ENCODE measurements around the gene HP1BP3.

The HP1BP3 gene

DNA sequence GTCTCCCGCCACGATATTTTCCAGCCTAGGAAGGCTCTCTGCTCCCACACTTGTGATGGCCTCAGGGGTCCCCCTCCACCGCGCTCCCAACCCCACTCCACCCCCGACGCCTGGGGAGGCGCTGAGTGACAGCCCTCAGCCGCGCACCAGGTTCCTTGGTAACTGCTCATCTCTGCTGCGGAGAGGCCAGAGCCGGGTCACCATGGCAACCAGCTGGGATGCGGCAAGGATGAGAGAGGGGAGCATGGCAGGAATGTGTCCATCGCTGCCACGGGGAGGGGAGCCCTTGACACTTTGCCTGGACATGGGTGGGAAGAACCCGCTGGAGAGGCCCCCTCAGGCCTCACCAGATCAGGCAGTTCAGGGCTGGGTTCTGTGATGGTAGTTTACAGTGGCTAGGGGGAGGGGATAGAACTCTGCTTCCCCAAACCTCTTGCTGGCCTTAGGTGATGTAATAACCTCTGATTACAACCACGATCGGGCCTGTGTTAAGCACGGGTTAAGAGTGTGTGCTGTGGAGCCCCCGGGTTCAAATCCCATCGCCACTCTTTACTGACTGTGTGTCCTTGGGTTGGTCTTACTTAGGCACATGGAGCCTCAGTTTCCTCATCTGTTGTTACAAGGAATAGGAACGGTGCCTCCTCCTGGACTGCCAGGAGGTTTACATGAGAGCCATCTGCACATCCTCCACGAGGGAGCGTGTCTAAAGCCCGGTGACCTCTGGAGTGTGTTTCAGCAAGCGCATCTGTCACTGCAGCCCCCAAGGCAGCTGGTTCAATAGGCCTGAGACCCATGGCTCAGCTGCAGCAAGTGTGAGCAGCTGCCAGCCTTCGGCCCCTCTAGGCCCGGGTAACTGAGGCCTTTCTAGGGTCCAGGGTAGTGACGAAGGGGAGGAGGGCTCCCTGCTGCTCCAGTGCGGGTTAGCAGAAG lies 75.6 kb downstream of the HP1BP3 start:
- no peak for DNase-seq (ENCODE audit: low spot score)

DNA sequence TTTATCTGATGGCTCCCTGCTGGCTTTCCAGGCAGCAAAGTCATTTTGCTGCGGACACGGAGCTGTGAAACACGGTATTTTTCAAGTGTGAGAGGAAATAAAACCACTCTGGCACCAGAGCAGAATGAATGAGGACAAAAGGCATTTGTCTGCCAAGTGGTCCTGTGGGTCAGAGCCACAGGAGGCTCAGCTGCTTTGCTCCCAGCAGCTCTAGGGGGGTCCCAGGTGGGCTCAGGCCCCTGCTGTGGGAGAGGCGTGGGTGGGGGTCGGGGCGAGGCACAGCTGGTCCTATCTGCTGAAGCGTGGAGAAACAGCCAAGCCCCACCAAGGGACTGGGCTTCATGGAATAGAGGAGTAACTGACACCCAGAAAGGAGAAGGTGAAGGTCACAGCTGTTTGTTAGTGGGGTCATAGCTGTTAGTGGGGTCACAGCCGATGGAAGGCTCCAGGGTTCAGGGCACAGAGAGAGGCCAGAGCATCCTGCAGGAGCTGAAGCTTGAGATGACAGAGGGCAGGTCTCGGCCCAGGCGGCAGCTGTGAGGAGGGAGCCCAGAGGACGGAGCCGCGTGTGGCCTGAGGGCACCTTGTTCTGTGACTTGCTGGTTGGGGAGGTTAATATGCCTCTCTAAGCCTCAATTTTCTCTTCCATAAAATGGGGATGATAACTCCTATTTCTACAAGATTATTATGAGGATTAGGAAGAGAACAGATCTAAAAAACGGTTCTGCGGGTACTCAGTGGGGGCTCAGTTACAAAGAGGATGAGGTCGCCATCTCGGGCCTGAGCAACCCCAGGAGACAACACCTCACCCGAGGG lies 76.4 kb downstream of the HP1BP3 start:
- no peak for DNase-seq (ENCODE audit: low spot score)

DNA sequence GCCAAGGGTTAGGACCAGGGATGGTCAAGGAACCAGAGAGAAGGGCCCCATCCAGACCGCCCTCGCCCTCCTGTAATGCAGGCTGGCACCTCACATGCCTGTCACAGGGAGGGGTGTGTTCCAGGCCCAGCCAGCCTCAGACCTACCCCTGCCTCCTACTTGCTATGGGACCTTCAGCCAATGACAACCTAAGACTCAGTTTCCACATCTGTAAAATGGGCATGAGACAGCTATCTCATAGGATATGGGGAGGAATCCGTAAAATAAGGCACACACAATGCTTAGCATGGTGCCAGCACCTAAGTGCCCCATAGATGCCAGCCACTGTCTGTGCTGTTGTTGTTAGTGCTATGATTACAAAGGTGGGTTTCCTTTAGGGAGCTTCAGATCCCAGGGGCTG lies 77.2 kb downstream of the HP1BP3 start:
- DNase-seq (ENCODE audit: low spot score), result no peak

DNA sequence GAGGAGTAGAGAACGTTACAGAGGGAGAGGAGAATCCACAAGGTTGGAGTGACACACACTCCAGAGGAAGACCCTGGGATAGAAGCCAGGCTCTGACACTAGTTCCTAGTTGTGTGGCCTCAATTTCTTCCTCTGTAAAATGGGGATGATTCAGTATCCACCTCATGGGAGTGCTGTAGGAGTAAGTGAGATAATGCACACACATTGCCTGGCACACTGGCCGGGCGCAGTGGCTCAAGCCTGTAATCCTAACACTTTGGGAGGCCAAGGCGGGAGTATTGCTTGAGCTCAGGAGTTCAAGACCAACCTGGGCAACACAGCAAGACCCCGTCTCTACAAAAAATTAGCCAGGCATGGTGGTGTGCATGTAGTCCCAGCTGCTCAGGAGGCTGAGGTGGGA lies 78.2 kb downstream of the HP1BP3 start:
- DNase-seq (ENCODE audit: low spot score), result no peak

DNA sequence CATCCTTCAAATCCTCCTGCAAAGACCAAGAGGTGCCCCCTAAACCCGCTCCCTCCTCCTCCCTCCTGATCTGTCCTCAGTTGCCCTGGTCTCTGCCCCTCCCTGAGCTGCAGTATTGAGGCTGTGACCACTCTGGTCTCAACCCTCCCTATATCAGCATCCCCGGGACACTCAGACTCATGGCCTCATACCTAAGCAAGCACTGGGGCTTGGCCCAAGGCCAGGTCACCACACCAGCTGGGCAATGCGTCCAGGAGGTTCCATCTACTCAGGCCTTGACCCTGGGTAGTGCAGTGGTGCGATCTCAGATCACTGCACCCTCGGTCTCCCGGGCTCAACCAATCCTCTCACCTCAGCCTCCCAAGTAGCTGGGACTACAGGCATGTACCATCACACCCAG lies 79.0 kb downstream of the HP1BP3 start:
- DNase-seq (ENCODE audit: low spot score), result no peak

DNA sequence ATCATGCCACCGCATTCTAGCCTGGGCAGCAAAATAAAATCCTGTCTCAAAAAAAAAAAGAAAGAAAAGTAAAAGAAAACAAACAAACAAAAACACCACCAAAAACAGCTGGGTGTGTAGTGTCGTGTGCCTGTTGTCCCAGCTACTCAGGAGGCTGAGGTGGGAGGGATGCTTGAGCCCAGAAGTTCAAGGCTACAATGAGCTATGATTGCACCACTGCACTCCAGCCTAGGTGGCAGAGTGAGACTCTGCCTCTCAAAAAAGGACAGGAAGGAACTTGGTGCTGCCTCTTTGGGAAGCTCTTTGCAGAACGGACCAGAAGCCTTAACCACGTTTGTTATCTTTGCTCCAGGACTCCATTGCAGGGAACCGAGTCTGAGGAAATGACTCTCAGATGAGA lies 80.3 kb downstream of the HP1BP3 start:
- DNase-seq (ENCODE audit: low spot score), result no peak

DNA sequence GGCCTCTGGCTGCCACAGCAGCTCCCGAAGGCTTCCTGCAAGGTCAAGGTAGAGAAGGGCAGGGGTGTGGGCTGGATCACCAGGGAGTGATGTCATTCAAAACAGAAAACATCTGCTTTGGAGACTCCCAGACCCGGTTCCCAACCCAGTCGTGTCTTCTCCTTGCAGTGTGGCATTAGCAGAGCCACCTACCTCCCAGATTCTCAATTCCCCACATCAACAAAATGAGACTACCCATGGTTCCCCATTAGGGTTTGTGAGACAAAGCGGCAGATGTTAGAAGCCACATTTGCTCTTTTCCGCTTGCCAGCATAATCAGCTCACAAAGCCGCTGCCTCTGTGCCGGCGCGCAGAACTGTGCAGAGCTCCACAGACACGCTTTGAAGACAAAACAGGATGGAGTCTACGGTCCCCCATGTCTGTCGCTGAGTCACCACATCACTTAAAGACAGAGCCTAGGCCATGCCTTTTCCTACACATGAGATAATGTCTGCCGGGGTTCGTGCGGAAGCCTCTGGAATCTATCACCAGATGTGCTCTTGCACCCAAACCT lies 81.8 kb downstream of the HP1BP3 start:
- DNase-seq (ENCODE audit: low spot score), result no peak

DNA sequence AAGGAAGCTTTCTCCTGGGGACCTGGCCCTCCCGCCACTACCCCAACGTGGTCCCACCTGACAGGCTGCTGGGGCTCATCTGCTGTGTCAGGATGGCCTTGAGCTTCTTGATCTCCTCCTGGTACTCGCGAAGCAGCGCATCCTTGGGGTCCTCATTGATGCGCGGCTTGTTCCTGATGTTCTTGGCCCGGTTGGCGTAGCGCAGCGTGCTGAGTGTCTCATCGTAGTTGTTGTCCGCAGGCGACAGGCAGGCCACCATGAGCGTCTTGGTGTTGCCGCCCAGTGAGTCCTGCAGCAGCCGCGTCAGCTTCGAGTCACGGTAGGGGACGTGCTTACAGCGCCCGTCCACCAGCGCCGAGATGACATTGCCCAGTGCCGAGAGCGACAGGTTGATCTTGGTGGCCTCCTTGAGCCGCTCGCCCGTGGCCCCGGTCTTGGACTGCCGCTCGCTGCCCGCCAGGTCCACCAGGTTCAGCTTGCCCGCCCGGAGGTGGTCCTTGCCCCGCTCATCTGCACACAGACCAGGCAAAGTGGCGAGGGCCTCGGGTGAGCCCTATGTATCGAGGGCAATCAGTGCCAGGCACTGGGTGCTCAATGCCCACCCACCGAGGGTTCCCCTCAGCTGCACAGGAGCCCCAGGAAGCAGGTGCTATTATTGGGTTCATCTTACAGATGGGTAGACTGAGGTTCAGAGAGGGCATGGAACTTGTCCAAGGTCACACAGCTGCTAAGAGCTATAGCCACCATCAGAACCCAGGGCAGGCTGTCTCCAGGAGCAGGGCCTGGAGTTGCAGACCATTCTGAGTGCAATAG lies 82.5 kb downstream of the HP1BP3 start:
- DNase-seq (ENCODE audit: low spot score), result no peak

DNA sequence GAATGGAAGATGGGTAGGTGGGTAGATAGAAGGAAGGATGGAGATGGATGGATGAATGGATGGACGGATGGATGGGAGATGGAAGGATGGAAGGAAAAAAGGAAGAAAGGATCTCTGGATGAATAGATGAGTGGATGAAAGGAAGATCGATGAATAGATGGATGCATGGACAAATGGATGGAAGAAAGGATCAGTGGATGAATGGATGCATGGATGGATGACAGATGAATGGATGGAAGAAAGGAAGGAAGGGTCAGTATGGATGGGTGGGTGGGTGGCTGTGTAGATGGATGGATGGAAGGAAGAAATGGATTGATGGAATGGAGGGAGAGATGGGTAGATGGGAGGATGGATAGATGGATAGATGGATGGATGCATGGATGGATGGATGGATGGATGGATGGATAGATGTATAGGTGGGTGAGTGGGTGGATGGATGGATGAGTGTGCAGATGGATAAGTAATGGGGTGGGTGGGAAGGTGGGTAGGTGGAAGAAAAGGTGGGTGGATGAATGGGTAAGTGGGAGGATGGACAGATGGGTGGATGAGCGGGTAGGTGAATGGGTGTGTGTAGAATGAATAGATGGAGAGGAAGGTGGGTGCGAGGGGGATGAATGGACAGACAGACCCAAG lies 83.9 kb downstream of the HP1BP3 start:
- DNase-seq (ENCODE audit: low spot score), result no peak

DNA sequence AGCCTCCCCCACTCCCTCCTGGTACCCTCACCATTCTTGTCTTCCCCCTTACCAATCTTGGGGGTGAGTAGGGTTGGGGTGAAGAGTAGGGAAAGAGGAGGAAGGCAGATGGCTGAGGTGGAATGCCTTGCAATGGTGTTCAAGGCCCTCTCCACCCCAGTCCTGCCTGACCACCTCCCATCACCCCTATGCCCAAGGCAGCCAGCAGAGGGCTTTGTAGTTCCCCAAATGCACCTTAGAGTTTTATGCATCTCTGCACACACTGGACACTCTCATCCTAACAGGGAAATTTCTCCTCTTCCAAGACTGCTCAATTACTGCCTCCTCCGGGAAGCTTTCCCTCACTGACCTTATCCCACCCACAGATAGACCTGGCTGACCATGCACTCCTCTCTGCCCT lies 84.7 kb downstream of the HP1BP3 start:
- no peak for DNase-seq (ENCODE audit: low spot score)

DNA sequence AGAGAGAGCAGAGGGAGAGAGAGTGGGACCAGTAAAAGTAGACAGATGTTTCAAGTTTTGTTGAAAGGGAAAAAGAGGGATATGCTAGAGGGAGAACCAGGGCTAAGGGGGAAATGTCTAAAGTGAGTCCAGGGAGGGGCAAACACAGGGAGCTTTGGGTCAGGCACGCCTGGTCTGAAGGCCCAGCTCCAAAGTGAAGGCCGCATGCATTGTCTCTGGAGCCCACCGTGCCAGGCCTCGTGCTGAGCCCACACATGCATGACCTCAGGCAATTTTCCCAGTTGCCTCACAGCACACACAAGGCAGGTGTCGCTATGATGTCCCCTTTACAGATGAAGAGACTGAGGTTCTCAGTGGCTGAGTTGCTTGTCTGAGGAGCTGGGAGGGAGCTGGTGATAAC lies 85.3 kb downstream of the HP1BP3 start:
- no peak for DNase-seq (ENCODE audit: low spot score)

DNA sequence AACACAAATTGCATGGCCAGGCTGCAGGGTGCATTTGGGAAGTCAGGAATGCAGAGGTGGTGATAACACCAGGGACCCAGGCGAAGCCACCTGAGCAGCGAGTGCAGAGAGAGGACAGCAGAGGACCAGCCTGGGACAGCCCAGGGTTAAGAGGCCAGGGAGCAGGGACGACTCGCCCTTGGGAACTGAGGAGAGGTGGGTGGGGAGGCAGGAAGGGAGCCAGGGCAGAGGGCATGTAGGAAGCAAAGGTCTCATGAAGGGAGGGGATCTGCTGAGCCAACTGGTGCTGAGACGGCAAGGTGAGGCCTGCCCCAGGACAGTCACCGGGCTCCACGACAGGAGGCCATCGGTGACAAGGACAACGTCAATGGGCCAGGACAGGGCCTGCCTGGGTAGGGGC lies 85.7 kb downstream of the HP1BP3 start:
- DNase-seq (ENCODE audit: low spot score), result no peak

DNA sequence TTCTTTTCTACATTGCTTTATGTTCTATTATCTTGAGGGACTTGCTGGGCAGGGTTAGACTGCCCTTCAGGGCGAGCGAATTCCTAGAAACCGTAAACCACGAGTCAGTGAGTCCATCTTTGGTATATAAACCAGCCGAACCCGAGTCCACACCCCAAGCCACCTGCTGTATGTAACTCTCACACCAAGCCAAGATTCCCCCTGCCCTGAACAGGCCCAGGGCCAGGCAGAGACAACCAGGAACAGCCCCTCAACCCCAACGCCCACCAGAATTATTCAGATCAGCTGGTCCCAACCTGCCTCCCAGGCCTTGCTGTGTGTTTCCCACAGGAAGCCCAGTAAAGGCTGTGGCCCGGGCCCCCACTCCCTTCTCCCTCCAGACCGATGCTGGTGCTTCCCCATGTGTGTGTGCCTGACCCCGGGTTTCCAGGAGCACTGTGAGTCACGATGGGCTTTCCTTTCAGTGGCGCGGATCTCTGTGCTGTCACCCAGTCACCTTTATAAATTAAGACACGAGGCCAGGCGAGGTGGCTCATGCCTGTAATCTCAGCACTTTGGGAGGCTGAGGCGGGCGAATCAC lies 86.4 kb downstream of the HP1BP3 start:
- DNase-seq (ENCODE audit: low spot score), result no peak

DNA sequence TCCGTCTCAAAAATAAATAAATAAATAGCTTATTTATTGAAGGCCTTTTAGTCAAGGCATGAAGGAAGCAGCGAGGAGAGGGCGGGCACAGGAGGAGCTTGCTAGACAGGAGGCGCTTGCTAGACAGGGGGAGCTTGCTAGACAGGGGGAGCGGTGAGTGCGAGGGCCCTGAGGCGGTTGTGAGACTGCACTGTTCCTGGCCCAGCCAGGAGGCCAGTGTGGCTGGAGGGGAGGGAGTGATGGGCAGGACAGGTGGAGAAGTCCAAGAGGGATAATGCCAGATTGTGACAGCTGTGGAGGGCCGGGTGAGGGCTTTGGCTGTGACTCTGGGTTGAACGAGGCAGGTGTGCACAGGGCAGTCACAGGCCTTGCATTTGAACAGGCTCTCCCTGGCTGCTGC lies 87.5 kb downstream of the HP1BP3 start:
- DNase-seq (ENCODE audit: low spot score), result no peak

DNA sequence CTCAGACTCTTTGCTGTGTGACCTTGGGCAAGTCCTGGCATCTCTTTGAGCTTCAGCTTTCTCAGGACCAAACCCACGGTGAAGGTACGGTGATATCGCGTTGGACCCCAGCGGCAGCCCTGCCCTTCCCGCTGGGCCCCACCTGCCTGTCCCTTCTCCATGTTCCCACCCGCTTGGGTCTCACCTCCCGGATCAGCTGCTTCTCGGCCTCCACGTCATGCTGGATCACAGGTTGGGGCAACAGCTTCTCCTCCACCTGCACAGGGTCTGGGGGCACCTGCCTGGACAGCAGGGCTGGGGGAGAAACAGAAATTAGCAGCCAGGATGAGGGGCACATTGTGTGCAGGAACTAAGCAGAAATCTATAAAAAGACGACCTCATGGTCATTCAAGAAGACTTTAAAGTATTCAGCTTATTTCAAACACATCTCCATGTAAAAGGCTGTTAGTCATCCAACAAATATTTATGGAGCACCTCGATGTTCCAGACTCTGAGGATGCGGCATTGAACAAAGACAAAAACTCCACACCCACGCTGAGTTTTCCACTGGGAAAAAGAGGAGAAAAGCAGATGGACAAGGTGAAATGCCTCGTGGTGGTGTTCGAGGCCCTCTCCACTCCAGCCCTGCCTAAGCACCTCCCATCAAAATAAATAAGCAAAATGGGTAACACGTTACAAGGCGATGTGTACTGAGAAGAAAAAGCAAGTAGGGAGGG lies 88.8 kb downstream of the HP1BP3 start:
- no peak for DNase-seq (ENCODE audit: low spot score)

DNA sequence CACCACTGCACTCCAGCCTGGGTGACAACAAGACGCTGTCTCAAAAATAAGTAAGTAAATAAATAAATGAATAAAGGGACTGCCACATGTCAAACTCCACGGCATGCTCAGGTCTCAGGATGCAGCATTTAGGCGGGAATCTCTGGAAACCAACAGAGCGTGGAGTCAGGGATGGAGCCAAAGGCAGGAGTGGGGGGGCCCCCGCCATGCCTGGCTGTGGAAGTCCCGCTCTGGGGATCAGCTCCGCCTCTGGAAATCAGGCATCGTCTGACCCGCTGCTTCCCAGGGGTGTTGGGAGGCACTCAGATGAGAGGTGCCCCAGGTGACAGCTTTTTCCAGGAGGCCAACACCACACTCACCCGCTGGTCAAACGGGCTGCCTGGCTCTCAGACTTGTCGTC lies 89.5 kb downstream of the HP1BP3 start:
- no peak for DNase-seq (ENCODE audit: low spot score)

DNA sequence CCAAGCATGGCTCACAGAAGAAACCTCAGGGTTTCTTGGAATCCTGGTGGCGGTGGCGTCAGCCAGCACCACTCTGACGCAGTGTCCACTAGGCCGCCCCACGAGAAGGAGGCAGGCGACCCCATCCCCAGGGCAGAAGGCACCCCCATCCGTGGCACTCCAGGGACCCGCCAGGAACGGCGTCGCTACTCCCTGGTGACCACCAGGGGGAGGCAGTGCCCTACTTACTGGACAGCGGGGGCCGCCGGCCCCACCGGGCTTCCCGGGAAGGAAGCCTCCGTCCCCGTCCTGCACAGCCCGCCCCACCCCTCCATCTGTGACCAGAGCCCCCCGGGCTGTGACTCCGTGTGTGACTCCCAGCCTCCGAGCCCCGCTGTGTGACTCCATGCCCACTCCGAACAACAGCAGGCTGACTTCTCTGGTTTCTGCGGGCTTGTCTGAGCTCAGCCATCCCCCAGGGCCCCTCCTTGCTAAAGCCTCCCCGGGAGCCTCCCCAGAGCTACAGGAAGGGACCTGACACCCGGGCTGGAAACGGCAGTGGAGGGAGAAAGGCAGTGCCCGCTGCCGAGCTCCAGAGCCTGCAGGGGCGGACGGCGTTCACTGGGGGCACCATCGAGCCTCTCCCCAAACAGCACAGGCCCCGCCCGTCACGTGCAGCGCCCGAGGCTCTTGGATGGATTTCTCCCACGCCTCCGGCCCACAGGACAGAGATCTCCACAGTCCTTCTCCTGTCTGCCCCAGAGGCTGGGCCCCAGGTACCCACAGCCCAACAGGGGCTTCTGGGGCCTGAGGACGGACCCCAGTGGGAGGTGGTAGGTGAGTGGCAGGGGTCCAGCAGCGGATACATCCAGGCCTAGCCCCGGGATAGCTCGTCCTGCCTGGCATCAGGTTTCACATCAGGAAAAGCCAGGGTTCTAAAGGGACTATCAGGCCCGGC lies 90.4 kb downstream of the HP1BP3 start:
- peak; percentile 61 for DNase-seq (ENCODE audit: low spot score)

DNA sequence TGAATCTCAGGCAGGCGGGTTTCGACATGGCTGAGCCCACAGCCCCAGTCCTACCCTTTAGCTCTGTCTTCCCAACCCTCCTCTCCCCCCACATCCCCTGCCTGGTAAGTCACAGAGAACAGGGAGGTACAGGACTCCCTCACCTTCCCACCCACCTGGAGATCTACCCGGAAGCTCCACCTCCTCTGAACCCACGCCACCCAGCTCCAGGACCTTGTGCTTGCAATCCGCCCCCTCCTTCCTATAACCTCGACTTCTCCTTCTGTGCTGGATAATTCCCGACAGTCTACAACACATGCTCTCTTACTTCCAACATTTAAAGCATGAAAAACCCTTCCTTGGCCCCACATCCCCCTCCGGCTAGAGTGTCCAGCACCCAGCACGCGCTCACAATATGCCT lies 91.6 kb downstream of the HP1BP3 start:
- no peak for DNase-seq (ENCODE audit: low spot score)

DNA sequence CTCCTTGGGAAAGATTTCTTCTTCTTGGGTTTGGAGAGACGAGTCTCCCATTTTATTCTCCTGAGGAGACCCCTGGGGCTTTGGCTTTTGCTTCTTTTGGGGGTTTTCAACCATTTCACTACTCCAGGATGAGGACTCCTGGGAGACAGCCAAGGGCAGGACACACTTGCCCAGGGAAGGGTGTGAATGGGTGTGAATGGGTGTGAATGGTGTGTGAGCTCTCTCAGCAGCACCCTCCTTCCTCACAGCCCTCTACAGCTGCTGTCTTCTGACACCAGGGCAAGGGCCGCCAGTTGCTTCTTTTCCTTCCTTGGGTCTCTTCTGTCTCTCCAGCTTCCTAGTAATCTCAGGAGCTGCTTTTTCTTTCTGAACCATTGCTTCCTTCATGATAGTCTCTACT lies 93.5 kb downstream of the HP1BP3 start:
- no peak for DNase-seq (ENCODE audit: low spot score)
